GM18907 (cell line): ENCODE measurements around the gene ADGRD1.

ENCODE experiments used
- ATAC-seq: cut with Tn5 transposase; IDR thresholded peaks from one replicate; pipeline ENCODE4 v1.9.1; 2021; ENCODE audit warnings: mild to moderate bottlenecking, moderate library complexity; ENCODE audit not compliant: unreplicated experiment

The ADGRD1 gene

DNA sequence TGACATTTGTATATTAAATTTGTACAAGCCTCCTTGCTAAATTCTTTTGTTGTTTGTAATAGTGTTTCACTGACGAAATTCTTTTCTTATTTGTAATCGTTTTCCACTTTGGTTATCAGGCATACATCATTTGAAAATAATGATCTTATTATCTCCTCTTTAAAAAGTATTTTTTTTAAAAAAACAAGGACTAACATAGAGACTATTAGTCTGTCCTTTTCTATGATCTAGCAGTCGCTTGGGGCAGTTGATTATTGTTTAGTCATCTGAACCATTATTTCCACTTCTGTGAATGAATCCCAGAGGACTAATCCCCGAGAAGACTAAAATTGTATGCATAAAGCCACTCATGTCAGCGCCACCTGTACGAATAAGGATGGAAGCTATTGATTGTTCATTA, 11.5 kb downstream of the ADGRD1 start:
- ATAC-seq, result no peak

DNA sequence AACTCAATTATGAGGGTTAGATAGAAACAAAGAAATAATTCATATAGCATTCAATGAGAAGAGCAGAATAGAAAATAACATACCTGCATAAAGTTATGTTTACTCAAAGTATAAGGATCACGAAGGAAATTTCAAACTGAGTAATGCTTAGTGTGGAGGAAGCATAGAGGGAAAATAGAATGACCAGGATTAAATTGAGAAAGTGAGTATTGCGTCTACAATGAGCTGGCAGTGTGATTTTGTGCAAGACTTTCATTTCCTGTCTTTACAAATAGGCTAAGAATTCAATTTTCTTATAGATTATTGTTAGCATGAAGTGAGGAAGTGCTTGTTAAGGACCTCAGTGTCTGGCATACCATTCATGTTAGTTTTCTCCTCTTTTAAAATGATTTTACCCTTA, 12.0 kb downstream of the ADGRD1 start:
- no peak for ATAC-seq

- ATAC-seq, result no peak
These were observed 12.8 kb downstream of the ADGRD1 start for GRCh38 chr12:130966443-130967030.

DNA sequence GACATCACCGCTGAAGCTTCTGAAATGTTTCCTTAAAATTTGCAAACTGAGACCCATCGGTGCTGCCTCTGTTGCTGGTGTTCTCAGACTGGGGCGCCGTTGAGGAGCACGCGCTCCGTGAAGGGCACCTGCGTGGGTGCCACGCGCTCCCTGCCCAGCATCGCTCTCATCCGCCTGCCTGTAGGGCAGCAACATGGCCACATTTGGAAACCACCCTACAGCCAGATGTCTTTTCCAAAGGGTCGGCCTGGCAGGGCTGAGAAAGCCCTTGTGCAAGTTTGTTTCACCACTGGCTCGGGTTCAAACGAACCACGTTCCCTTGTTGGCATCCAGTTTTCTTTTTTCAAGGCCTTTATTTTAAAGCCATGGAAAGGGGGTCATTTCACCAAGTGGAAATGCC, 13.9 kb downstream of the ADGRD1 start:
- ATAC-seq, result no peak

DNA sequence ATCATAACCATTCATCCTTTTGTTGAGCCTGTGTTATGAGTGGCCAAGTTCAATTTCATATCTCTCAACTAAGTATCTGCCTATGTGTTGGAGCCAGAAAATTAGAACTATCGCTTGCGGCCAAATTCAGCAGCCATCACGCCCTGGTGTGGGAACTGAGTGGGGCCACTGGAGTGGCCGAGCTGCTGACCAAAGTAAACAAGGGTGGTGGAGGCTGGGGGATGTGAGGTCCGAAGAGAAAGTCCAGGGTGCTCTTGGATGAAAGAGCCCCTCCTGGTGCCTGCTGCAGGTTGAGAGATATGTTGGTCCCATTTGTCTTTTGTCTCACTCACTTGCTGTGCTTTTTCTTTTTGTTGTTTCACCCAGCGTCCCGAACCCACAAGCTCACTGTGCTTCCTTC, 14.9 kb downstream of the ADGRD1 start:
- ATAC-seq, result no peak

GRCh38 chr12:130969223-130969622, 15.5 kb downstream of the ADGRD1 start:
- no peak for ATAC-seq

GRCh38 chr12:130970165-130970907, 16.6 kb downstream of the ADGRD1 start:
- no peak for ATAC-seq

GRCh38 chr12:130970908-130971233, 17.2 kb downstream of the ADGRD1 start:
- no peak for ATAC-seq

GRCh38 chr12:130971925-130972585, 18.3 kb downstream of the ADGRD1 start:
- no peak for ATAC-seq

DNA sequence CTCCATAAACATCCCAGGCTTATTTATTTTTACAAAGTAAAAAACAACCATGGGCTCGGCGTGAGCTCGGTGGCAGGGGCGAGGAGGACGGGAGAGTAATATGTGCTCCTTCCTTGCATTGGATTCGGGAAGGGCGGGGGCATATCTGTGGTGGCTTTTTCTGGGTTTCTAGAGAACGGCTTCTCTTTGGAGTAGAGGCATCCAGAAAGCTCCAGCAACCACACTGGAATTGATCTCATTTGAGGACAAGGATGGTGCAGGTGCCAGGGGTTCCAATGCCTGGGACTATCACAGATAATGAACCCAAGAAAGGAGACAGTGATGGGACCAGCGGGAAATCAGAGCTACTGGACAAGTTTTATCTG, 18.9 kb downstream of the ADGRD1 start:
- ATAC-seq, result no peak

- no peak for ATAC-seq
These were observed 19.4 kb downstream of the ADGRD1 start for GRCh38 chr12:130973109-130973508.

GRCh38 chr12:130973906-130974305, 20.2 kb downstream of the ADGRD1 start:
- ATAC-seq, result no peak

GRCh38 chr12:130975116-130975515, 21.4 kb downstream of the ADGRD1 start:
- ATAC-seq, result no peak

- ATAC-seq, result no peak
These were observed 22.5 kb downstream of the ADGRD1 start for GRCh38 chr12:130976171-130976720.

DNA sequence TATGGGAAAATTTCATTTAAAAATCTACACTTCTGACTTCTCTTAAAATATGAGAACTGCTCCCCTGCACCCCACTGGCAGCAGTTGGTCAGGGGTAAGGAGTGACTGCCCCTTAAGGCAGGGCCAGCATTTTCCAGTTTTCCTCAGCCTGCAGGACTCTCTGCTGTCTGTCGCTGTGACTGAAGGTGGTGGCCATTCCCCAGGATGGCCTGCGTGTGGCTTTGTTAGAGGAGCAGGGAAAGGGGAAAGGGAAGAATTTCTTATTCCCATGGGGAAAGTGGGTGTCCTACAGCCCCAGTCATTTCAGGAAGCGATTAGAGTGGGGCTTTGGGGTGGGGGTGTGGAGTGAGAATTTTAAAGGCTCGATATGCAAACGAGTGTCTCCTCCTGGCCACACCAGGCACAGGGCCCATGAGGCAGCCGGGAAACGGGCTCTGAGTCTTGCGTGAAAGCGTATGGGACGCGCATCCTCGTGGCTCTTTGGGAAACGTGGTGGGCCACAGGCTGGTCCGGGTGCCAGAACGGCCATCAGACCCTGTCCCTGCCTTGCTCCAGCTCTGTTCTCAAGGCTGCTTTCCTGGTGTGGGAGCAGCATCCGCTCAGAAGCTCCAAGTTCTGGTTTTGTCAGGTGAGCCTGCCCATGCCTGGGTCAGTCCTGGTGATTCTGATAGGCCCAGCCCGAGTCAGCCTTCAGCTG, 23.5 kb downstream of the ADGRD1 start:
- ATAC-seq, result no peak

DNA sequence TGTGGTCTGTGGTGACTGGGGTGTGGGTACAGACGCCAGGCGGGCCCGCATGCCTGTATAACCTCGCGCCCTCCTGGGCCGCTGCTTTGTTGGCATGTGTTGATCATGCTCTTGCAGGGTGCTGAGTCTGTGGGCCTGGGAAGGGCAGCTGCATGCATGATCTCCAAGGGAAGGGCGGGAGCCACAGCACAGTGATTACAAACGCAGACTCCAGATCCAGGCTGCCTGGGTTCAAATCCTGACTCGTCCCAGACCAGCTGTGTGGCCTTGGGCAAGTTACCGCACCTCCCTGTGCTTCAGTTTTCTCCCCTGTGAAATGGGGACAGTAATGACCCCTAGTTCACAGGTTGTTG, 24.0 kb downstream of the ADGRD1 start:
- ATAC-seq, result no peak

- no peak for ATAC-seq
These were observed 25.1 kb downstream of the ADGRD1 start for GRCh38 chr12:130978785-130979184.

GRCh38 chr12:130981074-130981742, 27.5 kb downstream of the ADGRD1 start:
- no peak for ATAC-seq

- no peak for ATAC-seq
These were observed 28.2 kb downstream of the ADGRD1 start for GRCh38 chr12:130981911-130982310.

DNA sequence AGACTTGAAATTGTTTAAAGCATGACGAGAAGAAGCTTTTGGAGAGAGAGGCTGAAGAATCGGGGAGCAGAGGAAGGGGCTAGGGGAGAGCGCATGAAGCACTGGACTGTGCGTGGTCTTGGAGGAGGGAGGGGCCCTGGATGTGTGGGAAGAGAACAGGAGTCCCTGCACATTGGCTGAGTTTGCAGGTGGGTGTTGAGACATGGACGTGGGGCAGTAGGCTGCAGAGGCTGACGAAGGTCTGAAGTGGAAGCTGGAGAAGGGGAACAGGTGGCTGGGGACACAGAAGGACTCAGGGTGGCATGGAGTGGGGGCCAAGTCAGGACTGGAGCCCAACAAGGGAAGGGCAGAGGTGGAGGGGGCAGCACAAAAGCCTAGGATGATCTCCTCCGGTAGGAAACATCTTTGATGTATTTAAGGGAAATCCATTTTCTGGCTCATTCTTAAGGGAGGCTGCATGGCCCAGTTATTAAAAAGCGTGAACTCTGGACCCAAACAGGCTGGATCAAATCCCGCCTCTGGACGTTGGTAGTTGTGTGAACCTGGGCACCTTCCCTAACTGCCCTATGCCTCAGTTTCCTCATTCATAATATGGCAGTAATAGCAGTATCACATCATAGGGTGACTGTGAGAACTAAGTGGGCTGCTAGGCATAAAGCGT, 29.0 kb downstream of the ADGRD1 start:
- ATAC-seq, result no peak
